Measurements from ENCODE around the gene TSHZ1.
"Not testable (repeated sequence)": the region's sequence is repeated elsewhere in the genome, so short reads cannot be mapped to it uniquely, and the experiment has no call there.

The TSHZ1 gene

GRCh38 chr18:75170022-75170789 is 40.4 kb upstream of the TSHZ1 start:
- no peak overlapping the region for H3K27ac ChIP-seq (ENCODE audit: low read depth, low read length)
- H3K4me3 ChIP-seq (ENCODE audit: low read length), result no peak overlapping the region
- H3K4me1 ChIP-seq (ENCODE audit: control insufficient read depth, insufficient read depth, low read length), result no peaks in the 10 kb centered on the region

GRCh38 chr18:75170916-75171315 is 39.7 kb upstream of the TSHZ1 start:
- H3K9ac ChIP-seq (ENCODE audit: low read length), result no peak overlapping the region
- H3K4me1 ChIP-seq (ENCODE audit: control insufficient read depth, insufficient read depth, low read length), result no peaks in the 10 kb centered on the region
- no peaks in the 10 kb centered on the region for H3K27me3 ChIP-seq (ENCODE audit: control insufficient read depth, insufficient read depth, low read length)
- H3K27ac ChIP-seq (ENCODE audit: low read depth, low read length), result no peak overlapping the region
- H3K36me3 ChIP-seq (ENCODE audit: control insufficient read depth, insufficient read depth, low read length), result no peaks in the 10 kb centered on the region
- H3K4me3 ChIP-seq (ENCODE audit: low read length), result no peak overlapping the region

More at GRCh38 chr18:75170022-75170789, 40.4 kb upstream of the TSHZ1 start:
- Histone ChIP-seq H3K9ac (ENCODE audit: low read length) (no peak overlapping the region), H3K27me3 (ENCODE audit: control insufficient read depth, insufficient read depth, low read length) (no peaks in the 10 kb centered on the region), H3K36me3 (ENCODE audit: control insufficient read depth, insufficient read depth, low read length) (no peaks in the 10 kb centered on the region)

- Histone ChIP-seq H3K27ac (ENCODE audit: low read depth, low read length) (no peak overlapping the region), H3K9ac (ENCODE audit: low read length) (no peak overlapping the region), H3K36me3 (ENCODE audit: control insufficient read depth, insufficient read depth, low read length) (no peaks in the 10 kb centered on the region), H3K27me3 (ENCODE audit: control insufficient read depth, insufficient read depth, low read length) (no peaks in the 10 kb centered on the region), H3K4me1 (ENCODE audit: control insufficient read depth, insufficient read depth, low read length) (no peaks in the 10 kb centered on the region), H3K4me3 (ENCODE audit: low read length) (no peak overlapping the region)
Measured at GRCh38 chr18:75172299-75173124, 38.1 kb upstream of the TSHZ1 start.

DNA sequence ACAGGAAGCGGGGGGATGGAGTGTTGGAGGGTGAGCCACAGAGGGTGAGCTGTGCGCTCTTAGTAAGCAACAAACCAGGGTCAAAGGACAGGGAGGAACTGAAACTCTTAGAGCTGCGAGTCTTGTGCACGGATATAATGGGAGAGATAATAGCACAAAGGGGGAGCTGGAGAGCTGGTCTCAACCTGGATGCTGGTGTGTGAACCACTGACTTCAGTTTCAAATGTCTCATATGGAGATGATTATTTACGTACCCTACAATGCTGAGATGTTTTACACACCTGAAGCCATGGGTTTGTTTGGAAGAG is 37.5 kb upstream of the TSHZ1 start:
- no peak overlapping the region for H3K9ac ChIP-seq (ENCODE audit: low read length)
- no peaks in the 10 kb centered on the region for H3K4me1 ChIP-seq (ENCODE audit: control insufficient read depth, insufficient read depth, low read length)
- H3K27me3 ChIP-seq (ENCODE audit: control insufficient read depth, insufficient read depth, low read length), result no peaks in the 10 kb centered on the region
- H3K36me3 ChIP-seq (ENCODE audit: control insufficient read depth, insufficient read depth, low read length), result no peaks in the 10 kb centered on the region
- H3K4me3 ChIP-seq (ENCODE audit: low read length), result no peak overlapping the region
- no peak overlapping the region for H3K27ac ChIP-seq (ENCODE audit: low read depth, low read length)

DNA sequence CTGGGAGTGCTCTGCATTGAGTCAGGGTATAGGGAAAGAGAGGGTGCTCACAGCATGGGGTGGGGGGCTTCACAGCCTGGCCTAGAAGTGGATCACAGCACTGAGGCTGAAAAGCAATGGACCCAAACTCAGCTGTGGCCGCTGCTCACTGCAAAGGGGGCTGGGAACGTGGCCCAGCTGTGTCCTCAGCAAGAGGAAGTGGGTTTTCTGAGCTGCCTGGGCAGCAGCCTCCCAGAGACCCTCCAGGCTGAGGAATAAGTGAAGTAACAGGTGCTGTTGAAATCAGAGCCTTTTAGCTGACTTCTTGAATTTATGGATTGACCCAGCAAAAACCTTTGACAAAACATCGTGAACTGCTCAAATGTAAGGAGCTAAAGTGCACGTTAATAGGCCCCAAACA is 36.9 kb upstream of the TSHZ1 start:
- H3K27ac ChIP-seq (ENCODE audit: low read depth, low read length), result no peak overlapping the region
- no peaks in the 10 kb centered on the region for H3K27me3 ChIP-seq (ENCODE audit: control insufficient read depth, insufficient read depth, low read length)
- H3K9ac ChIP-seq (ENCODE audit: low read length), result no peak overlapping the region
- H3K36me3 ChIP-seq (ENCODE audit: control insufficient read depth, insufficient read depth, low read length), result no peaks in the 10 kb centered on the region
- H3K4me1 ChIP-seq (ENCODE audit: control insufficient read depth, insufficient read depth, low read length), result no peaks in the 10 kb centered on the region
- no peak overlapping the region for H3K4me3 ChIP-seq (ENCODE audit: low read length)

DNA sequence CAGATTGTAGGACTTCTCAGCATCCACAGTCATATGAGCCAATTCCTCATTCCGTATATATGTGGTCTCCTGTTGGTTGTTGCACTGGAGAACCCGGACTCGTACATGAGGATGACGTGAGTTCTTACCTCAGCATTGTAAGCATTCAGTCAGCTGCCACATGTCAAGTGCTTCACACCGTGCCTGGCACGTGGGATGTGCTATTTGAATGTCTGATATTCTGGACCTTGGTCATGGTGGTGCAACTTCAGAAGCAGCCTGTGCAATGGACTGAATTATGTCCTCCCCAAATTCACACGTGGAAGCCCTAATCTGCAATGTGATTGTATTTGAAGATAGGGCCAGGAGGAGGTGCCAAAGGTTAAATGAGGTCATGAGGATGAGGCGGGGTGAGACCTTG is 33.7 kb upstream of the TSHZ1 start:
- no peak overlapping the region for H3K9ac ChIP-seq (ENCODE audit: low read length)
- H3K4me1 ChIP-seq (ENCODE audit: control insufficient read depth, insufficient read depth, low read length), result no peaks in the 10 kb centered on the region
- no peaks in the 10 kb centered on the region for H3K27me3 ChIP-seq (ENCODE audit: control insufficient read depth, insufficient read depth, low read length)
- H3K27ac ChIP-seq (ENCODE audit: low read depth, low read length), result no peak overlapping the region
- no peaks in the 10 kb centered on the region for H3K36me3 ChIP-seq (ENCODE audit: control insufficient read depth, insufficient read depth, low read length)
- no peak overlapping the region for H3K4me3 ChIP-seq (ENCODE audit: low read length)

DNA sequence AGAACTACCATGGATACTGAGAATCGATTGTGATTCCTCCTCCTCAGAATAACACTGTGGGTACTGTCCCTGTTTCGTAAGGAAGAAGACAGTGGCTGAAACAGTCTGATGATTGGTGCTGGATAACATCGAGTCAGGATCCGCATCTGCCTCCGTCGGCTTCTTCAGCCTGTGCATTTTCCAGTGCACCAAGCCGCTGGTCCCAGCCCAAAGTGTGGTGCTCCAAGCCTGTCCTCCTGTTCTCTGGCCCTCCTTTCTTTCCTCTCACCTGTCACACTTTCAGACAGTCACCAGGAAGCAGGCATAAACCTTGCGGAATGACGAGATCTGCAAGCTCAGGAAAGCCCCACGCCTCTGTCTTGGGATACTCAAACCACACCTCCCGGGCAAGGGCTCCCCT is 32.2 kb upstream of the TSHZ1 start:
- Histone ChIP-seq H3K9ac (ENCODE audit: low read length) (no peak overlapping the region), H3K4me3 (ENCODE audit: low read length) (no peak overlapping the region), H3K36me3 (ENCODE audit: control insufficient read depth, insufficient read depth, low read length) (no peaks in the 10 kb centered on the region), H3K4me1 (ENCODE audit: control insufficient read depth, insufficient read depth, low read length) (no peaks in the 10 kb centered on the region), H3K27ac (ENCODE audit: low read depth, low read length) (no peak overlapping the region), H3K27me3 (ENCODE audit: control insufficient read depth, insufficient read depth, low read length) (no peaks in the 10 kb centered on the region)

- no peaks in the 10 kb centered on the region for H3K27me3 ChIP-seq (ENCODE audit: control insufficient read depth, insufficient read depth, low read length)
- H3K9ac ChIP-seq (ENCODE audit: low read length), result no peak overlapping the region
- no peaks in the 10 kb centered on the region for H3K4me1 ChIP-seq (ENCODE audit: control insufficient read depth, insufficient read depth, low read length)
- no peak overlapping the region for H3K4me3 ChIP-seq (ENCODE audit: low read length)
- no peaks in the 10 kb centered on the region for H3K36me3 ChIP-seq (ENCODE audit: control insufficient read depth, insufficient read depth, low read length)
- no peak overlapping the region for H3K27ac ChIP-seq (ENCODE audit: low read depth, low read length)
Measured at GRCh38 chr18:75179819-75180600, 30.6 kb upstream of the TSHZ1 start.

DNA sequence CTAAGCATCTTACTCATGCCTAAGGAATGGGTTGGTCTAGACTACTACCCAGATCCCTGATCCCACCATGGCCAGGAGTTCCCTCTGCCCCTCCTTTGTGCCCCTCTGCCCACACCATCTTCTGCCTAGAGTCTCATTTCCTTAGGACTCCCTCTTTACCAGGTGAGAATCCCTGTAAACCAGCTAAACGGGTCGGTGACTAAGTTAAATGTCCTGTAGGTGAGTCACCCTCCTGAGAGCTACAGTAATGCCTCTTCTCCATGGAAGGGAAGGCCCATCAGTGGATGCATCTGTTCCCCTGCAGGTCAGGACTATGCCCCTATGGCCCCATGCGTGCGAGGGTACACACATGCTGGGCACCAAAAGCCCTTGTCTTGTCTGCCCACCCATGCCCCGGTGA is 27.1 kb upstream of the TSHZ1 start:
- Histone ChIP-seq H3K36me3 (ENCODE audit: control insufficient read depth, insufficient read depth, low read length) (no peaks in the 10 kb centered on the region), H3K27ac (ENCODE audit: low read depth, low read length) (no peak overlapping the region), H3K27me3 (ENCODE audit: control insufficient read depth, insufficient read depth, low read length) (no peaks in the 10 kb centered on the region), H3K4me1 (ENCODE audit: control insufficient read depth, insufficient read depth, low read length) (no peaks in the 10 kb centered on the region), H3K4me3 (ENCODE audit: low read length) (no peak overlapping the region), H3K9ac (ENCODE audit: low read length) (no peak overlapping the region)

- Histone ChIP-seq H3K4me3 (ENCODE audit: low read length) (no peak overlapping the region), H3K36me3 (ENCODE audit: control insufficient read depth, insufficient read depth, low read length) (no peaks in the 10 kb centered on the region), H3K27ac (ENCODE audit: low read depth, low read length) (no peak overlapping the region), H3K4me1 (ENCODE audit: control insufficient read depth, insufficient read depth, low read length) (no peaks in the 10 kb centered on the region), H3K27me3 (ENCODE audit: control insufficient read depth, insufficient read depth, low read length) (no peaks in the 10 kb centered on the region), H3K9ac (ENCODE audit: low read length) (no peak overlapping the region)
Measured at GRCh38 chr18:75183973-75184493, 26.6 kb upstream of the TSHZ1 start.

DNA sequence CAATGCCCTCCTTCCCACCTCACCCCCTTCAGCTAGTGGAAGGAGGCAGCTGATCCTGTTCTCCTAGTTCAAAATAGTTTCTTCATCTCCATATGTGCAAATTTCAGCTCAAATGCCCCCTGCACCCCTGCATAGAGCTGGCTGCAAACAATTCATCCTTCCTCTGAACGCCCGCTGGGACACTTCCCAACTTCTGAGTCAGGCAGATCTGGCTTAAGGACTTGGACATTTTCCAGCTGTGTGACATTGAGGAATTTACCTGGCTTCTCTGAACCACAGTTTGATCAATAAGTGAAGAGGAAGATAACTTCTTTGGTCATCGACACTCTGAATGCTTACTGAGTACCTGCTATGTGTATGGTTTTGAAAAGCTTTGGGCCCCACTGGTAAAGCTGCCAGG is 25.1 kb upstream of the TSHZ1 start:
- Histone ChIP-seq H3K4me1 (ENCODE audit: control insufficient read depth, insufficient read depth, low read length) (no peaks in the 10 kb centered on the region), H3K4me3 (ENCODE audit: low read length) (no peak overlapping the region), H3K27me3 (ENCODE audit: control insufficient read depth, insufficient read depth, low read length) (no peaks in the 10 kb centered on the region), H3K36me3 (ENCODE audit: control insufficient read depth, insufficient read depth, low read length) (no peaks in the 10 kb centered on the region), H3K9ac (ENCODE audit: low read length) (no peak overlapping the region), H3K27ac (ENCODE audit: low read depth, low read length) (no peak overlapping the region)

GRCh38 chr18:75187702-75188101 is 22.9 kb upstream of the TSHZ1 start:
- not testable (repeated sequence) for H3K9ac ChIP-seq (ENCODE audit: low read length); H3K4me1 ChIP-seq (ENCODE audit: control insufficient read depth, insufficient read depth, low read length); H3K36me3 ChIP-seq (ENCODE audit: control insufficient read depth, insufficient read depth, low read length); H3K27ac ChIP-seq (ENCODE audit: low read depth, low read length); H3K4me3 ChIP-seq (ENCODE audit: low read length); H3K27me3 ChIP-seq (ENCODE audit: control insufficient read depth, insufficient read depth, low read length)

All from rectal smooth muscle tissue (tissue), 1 donor.